HG03354 (cell line): ENCODE results near the gene DNAJC28.
A peak's percentile ranks its signal among the peaks of the same experiment; 100 is the strongest.

Source experiments
- ATAC-seq: cut with Tn5 transposase; IDR thresholded peaks from one replicate; pipeline ENCODE4 v1.9.1; 2021; ENCODE audit warnings: mild to moderate bottlenecking; ENCODE audit not compliant: unreplicated experiment, poor library complexity, severe bottlenecking

DNAJC28 gene

DNA sequence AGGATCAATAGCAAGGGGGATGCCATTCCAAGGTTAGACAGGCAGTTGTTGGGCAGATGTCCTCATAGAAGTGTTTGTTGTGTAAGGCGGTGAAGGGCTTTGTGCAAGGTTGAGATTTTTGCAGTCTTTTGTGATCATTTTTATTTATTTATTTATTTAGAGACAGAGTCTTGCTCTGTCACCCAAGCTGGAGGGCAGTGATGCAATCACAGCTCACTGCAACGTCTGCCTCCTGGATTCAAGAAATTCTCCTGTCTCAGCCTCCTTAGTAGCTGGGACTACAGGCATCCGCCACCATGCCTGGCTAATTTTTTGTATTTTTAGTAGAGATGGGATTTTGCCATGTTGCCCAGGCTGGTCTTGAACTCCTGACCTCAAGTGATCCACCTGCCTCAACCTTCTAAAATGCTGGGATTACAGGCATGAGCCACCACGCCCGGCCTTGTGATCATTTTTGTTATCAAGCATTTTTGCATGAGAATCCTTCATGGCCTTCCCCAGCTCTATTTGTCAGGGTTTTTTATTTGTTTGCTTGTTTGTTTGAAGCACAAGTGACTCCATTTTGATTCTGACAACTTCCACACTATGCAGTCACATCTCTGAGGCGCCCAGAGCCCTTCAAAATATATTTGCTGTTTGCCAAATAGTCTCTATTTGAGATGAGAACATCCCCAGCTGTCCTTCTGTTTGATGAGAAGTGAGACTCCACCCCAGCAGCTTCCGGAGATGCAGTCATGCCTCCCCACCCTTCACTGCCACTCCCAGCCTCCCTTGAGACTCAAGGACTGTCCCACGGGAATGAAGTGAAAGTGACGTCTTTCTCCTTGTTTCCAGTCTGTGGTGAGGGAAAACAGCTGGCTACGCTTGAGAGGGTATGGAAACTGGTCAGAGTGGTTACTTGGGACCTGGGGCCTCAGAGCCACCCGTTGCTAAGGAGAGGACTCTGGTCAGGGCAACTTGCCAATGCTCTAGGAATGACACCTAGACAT is 49.7 kb downstream of the DNAJC28 start:
- peak; percentile 87 for ATAC-seq
